Bronchial epithelial cell (primary cell): ENCODE results near the gene PDLIM1. TPM values are rescaled to one million over a fixed set of nuclear protein-coding genes. Genes with fewer than 3 reads are reported as not detected.
A peak's percentile ranks its signal among the peaks of the same experiment; 100 is the strongest.

Source experiments
- DNase-seq: peaks from one replicate; pipeline ENCODE4 v3.0.0-alpha.2; 2010; ENCODE audit warnings: low read depth
- FAIRE-seq: peaks from 2 replicates; lab custom pipeline; 2011; peaks lifted over from hg19 to GRCh38; lab: Jason Lieb, UNC
- H3K27me3 ChIP-seq: 2 replicates; pipeline ENCODE4 v1.5.1; 2011; ENCODE audit warnings: low read length; ENCODE audit not compliant: control insufficient read depth, insufficient read depth
- H3K36me3 ChIP-seq: 2 replicates; pipeline ENCODE4 v1.5.1; 2011; ENCODE audit warnings: low read length; ENCODE audit not compliant: control insufficient read depth, insufficient read depth
- H3K4me3 ChIP-seq: 2 replicates; pipeline ENCODE4 v1.5.1; 2011; ENCODE audit warnings: mild to moderate bottlenecking, low read depth, low read length, control low read depth
- CTCF ChIP-seq: IDR thresholded peaks from 2 replicates; pipeline ENCODE4 v1.5.1; 2011; ENCODE audit warnings: mild to moderate bottlenecking, moderate library complexity, low read length, control low read depth, inconsistent platforms; ENCODE audit not compliant: insufficient read depth, severe bottlenecking
- total RNA-seq: library from RNA; depleted of rRNA; stranded (reverse); fragments of >200 nt; gene quantifications from 2 replicates; pipeline ENCODE4 v1.2.1, GENCODE V29; 2014

PDLIM1 gene
- total RNA-seq, 1 donor from 2014 or later, result 19.2 TPM

DNA sequence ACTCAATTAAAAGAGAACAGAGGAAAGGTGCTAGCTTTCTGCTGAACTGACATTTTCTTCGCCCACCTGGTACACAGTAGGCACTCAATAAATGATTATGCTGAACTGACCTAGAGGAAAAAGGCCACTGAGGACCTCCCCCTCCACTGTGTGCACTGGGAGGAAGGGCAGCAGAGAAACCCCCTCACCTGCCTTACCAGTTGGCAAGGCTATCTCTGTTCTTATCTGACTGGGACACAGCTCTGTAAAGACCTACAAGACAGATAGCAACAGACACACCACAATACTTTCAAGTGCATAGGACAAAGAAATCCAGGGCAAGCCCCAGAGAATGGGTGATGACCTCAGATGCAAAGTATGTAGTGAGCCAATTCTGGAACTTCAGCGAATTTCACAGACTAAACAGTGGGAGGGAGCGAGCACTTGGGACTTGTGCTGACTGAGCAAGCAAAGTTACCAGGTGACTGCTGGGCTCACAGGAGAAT, 30.4 kb downstream of the PDLIM1 start:
- peaks cover 23% of the 10 kb centered on the region for H3K36me3 ChIP-seq
- TF ChIP-seq CTCF, result no peak

DNA sequence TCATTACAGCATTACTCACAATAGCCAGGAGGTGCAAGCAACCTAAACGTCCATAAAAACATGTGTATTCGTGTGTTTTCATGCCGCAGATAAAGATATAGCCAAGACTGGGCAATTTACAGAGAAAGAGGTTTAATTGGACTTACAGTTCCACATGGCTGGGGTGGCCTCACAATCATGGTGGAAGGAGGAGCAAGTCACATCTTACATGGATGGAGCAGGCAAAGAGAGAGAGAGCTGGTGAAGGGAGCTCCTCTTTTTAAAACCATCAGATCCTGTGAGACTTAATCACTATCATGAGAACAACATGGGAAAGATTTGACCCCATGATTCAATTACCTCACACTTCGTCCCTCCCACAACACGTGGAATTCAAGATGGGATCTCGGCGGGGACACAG, 33.0 kb downstream of the PDLIM1 start:
- H3K36me3 ChIP-seq, result peaks cover 16% of the 10 kb centered on the region
- TF ChIP-seq CTCF, result no peak
- H3K4me3 ChIP-seq, result no peak overlapping the region
- no peak for DNase-seq
- no peaks in the 10 kb centered on the region for H3K27me3 ChIP-seq
- FAIRE-seq, result no peak

More for the DNA sequence above, 30.4 kb downstream of the PDLIM1 start:
- Histone ChIP-seq H3K27me3 (no peaks in the 10 kb centered on the region), H3K4me3 (no peak overlapping the region)
- peak; percentile 92 for FAIRE-seq
- DNase-seq, result peak; percentile 89

DNA sequence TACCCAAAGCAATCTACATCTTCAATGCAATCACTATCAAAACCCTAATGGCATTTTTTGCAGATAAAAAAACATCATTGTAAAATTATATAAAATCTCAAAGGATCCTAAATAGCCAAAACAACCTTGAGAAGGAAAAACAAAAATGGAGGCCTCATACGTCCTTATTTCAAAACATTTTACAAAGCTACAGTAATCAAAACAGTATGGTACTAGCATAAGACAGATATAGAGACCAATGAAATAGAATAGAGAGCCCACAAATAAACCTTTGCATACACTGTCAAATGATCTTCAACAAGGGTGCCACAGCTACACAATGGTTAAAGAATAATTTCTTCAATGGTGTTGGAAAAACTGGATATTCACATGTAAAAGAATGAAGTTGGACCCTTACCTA, 34.5 kb downstream of the PDLIM1 start:
- TF ChIP-seq CTCF, result no peak
- no peak for DNase-seq
- Histone ChIP-seq H3K27me3 (no peaks in the 10 kb centered on the region), H3K4me3 (no peak overlapping the region), H3K36me3 (peaks cover 17% of the 10 kb centered on the region)
- no peak for FAIRE-seq

- peaks cover 14% of the 10 kb centered on the region for H3K36me3 ChIP-seq
- H3K4me3 ChIP-seq, result no peak overlapping the region
- FAIRE-seq, result no peak
- no peaks in the 10 kb centered on the region for H3K27me3 ChIP-seq
- TF ChIP-seq CTCF, result no peak
- peak; percentile 38 for DNase-seq
Measured at GRCh38 chr10:95254629-95255028, 36.2 kb downstream of the PDLIM1 start.

DNA sequence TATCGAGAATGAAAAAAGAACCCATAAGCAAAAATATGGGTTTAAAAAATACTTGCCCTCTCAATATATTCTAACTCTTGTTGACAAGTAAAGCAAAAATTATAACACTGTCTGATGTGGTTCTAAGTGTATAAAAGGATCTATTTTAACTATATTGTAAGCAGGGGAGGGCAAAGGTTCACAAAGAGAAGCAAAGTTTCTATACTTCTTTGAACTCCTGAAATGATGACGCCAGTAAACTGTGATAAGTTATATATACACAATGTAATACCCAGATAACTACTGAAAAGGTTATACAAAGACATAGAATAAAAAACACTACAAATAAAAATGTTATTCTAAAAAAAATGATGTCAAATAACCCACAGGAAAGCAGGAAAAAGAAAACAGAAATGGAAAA, 37.1 kb downstream of the PDLIM1 start:
- TF ChIP-seq CTCF, result no peak
- H3K36me3 ChIP-seq, result peaks cover 15% of the 10 kb centered on the region
- FAIRE-seq (no peak), DNase-seq (no peak)
- no peaks in the 10 kb centered on the region for H3K27me3 ChIP-seq
- H3K4me3 ChIP-seq, result no peak overlapping the region

- no peak for DNase-seq
- Histone ChIP-seq H3K27me3 (no peaks in the 10 kb centered on the region), H3K36me3 (peaks cover 15% of the 10 kb centered on the region), H3K4me3 (no peak overlapping the region)
- FAIRE-seq, result no peak
- TF ChIP-seq CTCF, result no peak
Measured at GRCh38 chr10:95253007-95253406, 37.8 kb downstream of the PDLIM1 start.
